Liver (tissue), 5 donors: Measurements from ENCODE around the gene TCF12. TPM values are rescaled to one million over a fixed set of nuclear protein-coding genes. Genes with fewer than 3 reads are reported as not detected.

Experiments
- polyA plus RNA-seq, 2 donors: library from polyadenylated mRNA; stranded (reverse) in 1 of 2; unstranded in 1 of 2; fragments of 200-250 nt in 1 of 2; fragments of >200 nt in 1 of 2; fragmentation: Nextera tagmentation in 1 of 2; extraction: Ambion mirVana in 1 of 2; gene quantifications; one replicate each; pipeline versions ENCODE4 v1.2.1 to v1.2.3, GENCODE V29; 2013 to 2015
- small RNA-seq: library from RNA; depleted of rRNA; stranded (forward); fragments of <200 nt; gene quantifications from one replicate; pipeline ENCODE3, GENCODE V24; 2014
- total RNA-seq, 2 donors: library from RNA; depleted of rRNA; stranded (reverse); fragments of >200 nt; gene quantifications; one replicate each; pipeline ENCODE4 v1.2.3, GENCODE V29; 2014
- donor health status: healthy.
- donor health status: healthy.
- donor health status: healthy.

Gene TCF12
- total and polyA plus RNA-seq, 4 donors, result 8.7 to 38.3 (median 22.3) TPM

Small RNA genes within 50 kb of the gene (small RNA-seq; reads per million reads assigned to genes)
- gene RF01210, result not detected

Other genes starting within 250 kb of the TCF12 start
- 10 to 100 TPM; 22.9 to 32.6 TPM for gene ZNF280D, start 185.1 kb upstream of the TCF12 start, total RNA-seq
- gene ZNF280D, start 185.1 kb upstream of the TCF12 start, polyA plus RNA-seq, result 10 to 100 TPM in 1 of 2 donors, 1 to 10 TPM in 1; 5.2 to 14.9 TPM